H9 (cell line): ENCODE measurements around the gene DNER. TPM values are rescaled to one million over a fixed set of nuclear protein-coding genes. Genes with fewer than 3 reads are reported as not detected.

ENCODE experiments used
- DNase-seq: peaks from one replicate; pipeline ENCODE4 v3.0.0-alpha.2; 2017
- H2AFZ ChIP-seq: one replicate; pipeline ENCODE4 v1.6.1; 2013; ENCODE audit warnings: mild to moderate bottlenecking, low read length, control low read depth, moderate library complexity
- H2AK5ac ChIP-seq: 2 replicates; pipeline ENCODE4 v1.6.1; 2013; ENCODE audit warnings: low read length, control low read depth, mixed read lengths; ENCODE audit not compliant: insufficient read length
- H2BK120ac ChIP-seq: one replicate; pipeline ENCODE4 v1.6.1; 2013; ENCODE audit warnings: low read depth, mild to moderate bottlenecking, low read length, control low read depth, inconsistent platforms; ENCODE audit not compliant: poor library complexity, severe bottlenecking
- H2BK12ac ChIP-seq: 2 replicates; pipeline ENCODE4 v1.6.1; 2013; ENCODE audit warnings: low read length, control low read depth, mixed read lengths, low read depth; ENCODE audit not compliant: insufficient read length
- H2BK15ac ChIP-seq: 2 replicates; pipeline ENCODE4 v1.6.1; 2013; ENCODE audit warnings: low read depth, low read length, control low read depth
- H2BK20ac ChIP-seq: one replicate; pipeline ENCODE4 v1.6.1; 2013; ENCODE audit warnings: low read depth, mild to moderate bottlenecking, low read length, control low read depth, inconsistent platforms; ENCODE audit not compliant: poor library complexity, severe bottlenecking
- H2BK5ac ChIP-seq: 2 replicates; pipeline ENCODE4 v1.6.1; 2013; ENCODE audit warnings: low read length, control low read depth, mixed read lengths; ENCODE audit not compliant: insufficient read length
- H3K14ac ChIP-seq: 2 replicates; pipeline ENCODE4 v1.6.1; 2013; ENCODE audit warnings: low read length, control low read depth; ENCODE audit not compliant: insufficient read depth
- H3K18ac ChIP-seq: 2 replicates; pipeline ENCODE4 v1.6.1; 2013; ENCODE audit warnings: low read depth, mild to moderate bottlenecking, mixed read lengths, low read length, control low read depth; ENCODE audit not compliant: insufficient read length
- H3K23ac ChIP-seq: 2 replicates; pipeline ENCODE4 v1.6.1; 2013; ENCODE audit warnings: low read length, control low read depth, mixed read lengths, low read depth; ENCODE audit not compliant: insufficient read length
- H3K23me2 ChIP-seq: 2 replicates; pipeline ENCODE4 v1.6.1; 2013; ENCODE audit warnings: low read depth, mild to moderate bottlenecking, mixed read lengths, low read length, control low read depth; ENCODE audit not compliant: insufficient read length, poor library complexity, severe bottlenecking
- H3K27ac ChIP-seq: 2 replicates; pipeline ENCODE4 v1.5.1; 2013; ENCODE audit warnings: low read length, control low read depth, mixed read lengths, low read depth; ENCODE audit not compliant: insufficient read length
- H3K27me3 ChIP-seq: 2 replicates; pipeline ENCODE4 v1.6.1; 2013; ENCODE audit warnings: low read length, control low read depth, inconsistent platforms; ENCODE audit not compliant: insufficient read depth
- H3K4ac ChIP-seq: 2 replicates; pipeline ENCODE4 v1.6.1; 2013; ENCODE audit warnings: low read depth, mild to moderate bottlenecking, control low read depth, inconsistent platforms, low read length, moderate library complexity
- H3K4me1 ChIP-seq: 2 replicates; pipeline ENCODE4 v1.6.1; 2013; ENCODE audit warnings: low read length, control low read depth, inconsistent platforms; ENCODE audit not compliant: insufficient read depth
- H3K4me2 ChIP-seq: 2 replicates; pipeline ENCODE4 v1.6.1; 2013; ENCODE audit warnings: low read length, control low read depth, mixed read lengths; ENCODE audit not compliant: insufficient read length, insufficient read depth
- H3K56ac ChIP-seq: 2 replicates; pipeline ENCODE4 v1.6.1; 2013; ENCODE audit warnings: low read depth, mild to moderate bottlenecking, mixed read lengths, low read length, control low read depth; ENCODE audit not compliant: insufficient read length
- H3K79me1 ChIP-seq: 2 replicates; pipeline ENCODE4 v1.6.1; 2013; ENCODE audit warnings: low read depth, mild to moderate bottlenecking, moderate library complexity, low read length, control low read depth, inconsistent platforms; ENCODE audit not compliant: insufficient read depth, poor library complexity, severe bottlenecking
- H3K79me2 ChIP-seq: 2 replicates; pipeline ENCODE4 v1.6.1; 2013; ENCODE audit warnings: low read length, control low read depth, inconsistent platforms; ENCODE audit not compliant: insufficient read depth
- H3K9ac ChIP-seq: 2 replicates; pipeline ENCODE4 v1.6.1; 2013; ENCODE audit warnings: low read length, control low read depth, mixed read lengths; ENCODE audit not compliant: insufficient read length; ENCODE audit errors: extremely low read depth
- H3K9me3 ChIP-seq: one replicate; pipeline ENCODE4 v1.6.1; 2013; ENCODE audit warnings: low read depth, low read length, inconsistent platforms; ENCODE audit not compliant: control insufficient read depth
- H3T11ph ChIP-seq: one replicate; pipeline ENCODE4 v1.6.1; 2013; ENCODE audit warnings: mild to moderate bottlenecking, low read length, control low read depth, inconsistent platforms
- H4K20me1 ChIP-seq: one replicate; pipeline ENCODE4 v1.6.1; 2013; ENCODE audit not compliant: control insufficient read depth, insufficient read length, insufficient read depth
- H4K5ac ChIP-seq: 2 replicates; pipeline ENCODE4 v1.6.1; 2013; ENCODE audit warnings: low read depth, mild to moderate bottlenecking, mixed read lengths, low read length, control low read depth; ENCODE audit not compliant: insufficient read length
- H4K8ac ChIP-seq: replicated peaks from 2 replicates; pipeline ENCODE4 v1.6.1; 2013; ENCODE audit warnings: low read length, control low read depth, mixed read lengths, low read depth; ENCODE audit not compliant: insufficient read length
- H4K91ac ChIP-seq: 2 replicates; pipeline ENCODE4 v1.6.1; 2013; ENCODE audit warnings: low read depth, mild to moderate bottlenecking, moderate library complexity, mixed read lengths, low read length, control low read depth; ENCODE audit not compliant: insufficient read length
- H3K27ac Mint-ChIP-seq, 3 experiments: 2 replicates in 2 of 3; 3 replicates in 1 of 3; pipeline ENCODE4 v1.8.0; 2020 to 2021; ENCODE audit warnings: mixed read lengths in 3 of 3, mild to moderate bottlenecking in 1 of 3, moderate library complexity in 1 of 3
- H3K27me3 Mint-ChIP-seq: 2 replicates; pipeline ENCODE4 v1.8.0; 2021; ENCODE audit warnings: low read depth, mild to moderate bottlenecking, moderate library complexity, mixed read lengths
- H3K36me3 Mint-ChIP-seq, 3 experiments: 2 replicates in 2 of 3; 3 replicates in 1 of 3; pipeline ENCODE4 v1.8.0; 2020 to 2021; ENCODE audit warnings: low read depth in 3 of 3, mixed read lengths in 3 of 3; ENCODE audit not compliant: insufficient read depth in 1 of 3
- H3K4me1 Mint-ChIP-seq, 2 experiments: 2 replicates each; pipeline ENCODE4 v1.8.0; 2020; ENCODE audit warnings: mixed read lengths in 2 of 2
- H3K4me3 Mint-ChIP-seq, 2 experiments: 2 replicates in 1 of 2; 3 replicates in 1 of 2; pipeline ENCODE4 v1.8.0; 2020 to 2021; ENCODE audit warnings: mild to moderate bottlenecking in 2 of 2, mixed read lengths in 2 of 2, moderate library complexity in 1 of 2
- H3K9me3 Mint-ChIP-seq, 2 experiments: 2 replicates in 1 of 2; 3 replicates in 1 of 2; pipeline ENCODE4 v1.8.0; 2020; ENCODE audit warnings: mild to moderate bottlenecking in 2 of 2, mixed read lengths in 2 of 2, moderate library complexity in 1 of 2
- WGBS: extraction: QIAGEN DNeasy Blood & Tissue Kit; methylation state at CpG from one replicate; pipeline ENCODE4 v1.1.7; 2013; ENCODE audit warnings: missing lambda C conversion rate, low lambda C conversion rate, mixed read lengths; ENCODE audit not compliant: insufficient read length; ENCODE audit errors: extremely low coverage; 5-methylcytosine and 5-hydroxymethylcytosine counted together
- total RNA-seq: library from RNA; stranded (reverse); gene quantifications from 2 replicates; pipeline ENCODE4 v1.2.1, GENCODE V29; 2021
- TF ChIP-seq, protein P1 (sequence below): fragments of 200-600 bp; sonication (generic); conservative IDR thresholded peaks from 3 replicates; pipeline ENCODE4 v1.8.0; 2021; ENCODE audit warnings: antibody characterized with exemption, mild to moderate bottlenecking

DNER gene
- total RNA-seq, 1 experiment from 2014 or later = 1.0 TPM

DNA sequence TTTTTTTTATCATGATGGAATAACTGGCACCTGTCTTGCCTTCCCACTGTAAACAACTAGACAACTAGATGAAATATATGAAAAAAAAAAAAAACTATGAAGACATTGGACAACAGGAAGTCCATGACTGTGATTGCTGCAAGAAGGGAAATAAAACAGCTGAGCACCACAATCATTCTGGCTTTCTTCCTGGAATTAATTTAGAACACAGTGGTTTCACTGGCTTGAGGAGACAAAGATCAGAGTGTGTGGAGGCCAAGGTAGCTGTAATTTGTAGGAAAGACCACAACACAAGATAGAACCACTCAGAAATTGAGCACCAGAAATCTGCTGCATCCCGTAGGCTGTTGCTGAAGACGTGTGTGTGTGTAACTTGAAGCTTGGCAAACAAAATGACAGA, 322.2 kb downstream of the DNER start:
- Mint-ChIP-seq H3K36me3 (peaks cover 6 to 26% (median 9%) of the 10 kb centered on the region in 3 experiments; a peak in 6 of 7 replicates), H3K4me3 (no peak overlapping the region), H3K27ac (no peak overlapping the region), H3K27me3 (no peaks in the 10 kb centered on the region; the same call in 1 of the 2 replicates), H3K4me1 (peaks cover 9 to 14% of the 10 kb centered on the region in 2 experiments), H3K9me3 (peaks cover 21 to 30% of the 10 kb centered on the region in 2 experiments)
- Histone ChIP-seq H2BK20ac (no peak overlapping the region), H3K79me2 (no peaks in the 10 kb centered on the region), H3K27ac (no peak overlapping the region), H2AK5ac (no peak overlapping the region), H4K5ac (no peak overlapping the region), H3K14ac (no peak overlapping the region), H4K91ac (no peak overlapping the region), H2BK12ac (no peak overlapping the region), H2AFZ (no peak overlapping the region), H3K9ac (no peak overlapping the region), H3K4ac (no peak overlapping the region), H3K27me3 (no peaks in the 10 kb centered on the region), H4K8ac (no peak overlapping the region), H3K79me1 (no peaks in the 10 kb centered on the region), H2BK15ac (no peak overlapping the region), H3K23ac (no peak overlapping the region), H2BK5ac (no peak overlapping the region), H3K18ac (no peak overlapping the region), H2BK120ac (no peak overlapping the region), H3K9me3 (no peaks in the 10 kb centered on the region), H4K20me1 (no peaks in the 10 kb centered on the region), H3K4me1 (no peaks in the 10 kb centered on the region), H3K56ac (no peak overlapping the region), H3K4me2 (no peak overlapping the region), H3K23me2 (no peaks in the 10 kb centered on the region), H3T11ph (no peak overlapping the region)
- WGBS = no CpG with 5 or more reads among the region's 2 CpGs
- DNase-seq = no peak
- TF ChIP-seq, protein P1, sequence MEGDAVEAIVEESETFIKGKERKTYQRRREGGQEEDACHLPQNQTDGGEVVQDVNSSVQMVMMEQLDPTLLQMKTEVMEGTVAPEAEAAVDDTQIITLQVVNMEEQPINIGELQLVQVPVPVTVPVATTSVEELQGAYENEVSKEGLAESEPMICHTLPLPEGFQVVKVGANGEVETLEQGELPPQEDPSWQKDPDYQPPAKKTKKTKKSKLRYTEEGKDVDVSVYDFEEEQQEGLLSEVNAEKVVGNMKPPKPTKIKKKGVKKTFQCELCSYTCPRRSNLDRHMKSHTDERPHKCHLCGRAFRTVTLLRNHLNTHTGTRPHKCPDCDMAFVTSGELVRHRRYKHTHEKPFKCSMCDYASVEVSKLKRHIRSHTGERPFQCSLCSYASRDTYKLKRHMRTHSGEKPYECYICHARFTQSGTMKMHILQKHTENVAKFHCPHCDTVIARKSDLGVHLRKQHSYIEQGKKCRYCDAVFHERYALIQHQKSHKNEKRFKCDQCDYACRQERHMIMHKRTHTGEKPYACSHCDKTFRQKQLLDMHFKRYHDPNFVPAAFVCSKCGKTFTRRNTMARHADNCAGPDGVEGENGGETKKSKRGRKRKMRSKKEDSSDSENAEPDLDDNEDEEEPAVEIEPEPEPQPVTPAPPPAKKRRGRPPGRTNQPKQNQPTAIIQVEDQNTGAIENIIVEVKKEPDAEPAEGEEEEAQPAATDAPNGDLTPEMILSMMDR = no peak
